GM12874 (cell line): ENCODE data around the gene OGA.

Experiments
- TF ChIP-seq, protein P1 (sequence below): IDR thresholded peaks from 2 replicates; pipeline ENCODE4 v1.5.1; 2011; ENCODE audit warnings: low read depth, mild to moderate bottlenecking, control low read depth, low read length, moderate library complexity; ENCODE audit not compliant: insufficient read depth

The OGA gene

DNA sequence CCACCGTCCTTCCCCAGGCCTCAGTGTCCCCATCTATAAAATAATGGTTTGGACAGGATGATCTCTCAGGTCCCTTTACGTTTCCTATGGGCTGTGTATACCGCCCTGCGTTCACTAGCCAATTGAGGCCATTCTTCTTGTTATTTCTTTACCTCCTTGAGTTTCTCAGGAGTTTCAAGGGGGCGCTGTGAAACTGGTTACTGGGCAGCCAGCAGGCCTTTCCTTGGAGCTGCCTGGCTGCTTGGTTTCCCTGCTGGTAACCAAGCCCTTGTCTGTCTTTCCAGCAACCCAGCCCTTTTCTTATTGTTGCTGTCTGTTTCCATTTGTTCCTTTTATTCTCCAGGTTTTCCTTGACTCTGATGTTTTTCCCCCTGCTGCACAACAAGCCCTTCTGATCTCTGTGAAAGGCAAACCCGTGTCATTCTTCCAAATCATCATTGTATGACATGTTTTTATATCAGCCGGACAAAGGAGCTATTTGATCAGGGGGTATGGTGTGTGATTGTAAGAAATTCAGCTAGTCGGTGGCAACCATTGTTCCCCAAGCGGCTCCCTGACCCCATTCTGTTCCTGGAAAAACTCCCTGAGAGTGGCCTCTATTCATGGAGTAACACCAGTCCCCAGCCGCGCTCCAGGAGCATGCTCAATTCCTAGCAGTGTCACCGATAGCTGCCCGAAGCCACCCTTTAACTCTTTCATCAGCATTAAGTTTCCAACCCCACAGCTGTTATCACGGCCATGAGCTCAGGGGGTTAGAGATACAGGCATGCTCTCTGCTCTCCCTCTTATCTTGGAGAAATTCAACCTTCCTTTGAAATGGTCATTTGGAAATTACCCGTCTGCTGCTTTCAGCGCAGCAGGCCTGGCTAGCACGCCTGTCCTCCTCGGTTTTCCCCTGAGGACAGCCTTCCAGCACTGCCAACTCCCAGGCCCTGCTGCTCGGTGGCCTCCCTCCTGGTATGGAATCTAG lies 68.9 kb downstream of the OGA start:
- TF ChIP-seq, protein P1, sequence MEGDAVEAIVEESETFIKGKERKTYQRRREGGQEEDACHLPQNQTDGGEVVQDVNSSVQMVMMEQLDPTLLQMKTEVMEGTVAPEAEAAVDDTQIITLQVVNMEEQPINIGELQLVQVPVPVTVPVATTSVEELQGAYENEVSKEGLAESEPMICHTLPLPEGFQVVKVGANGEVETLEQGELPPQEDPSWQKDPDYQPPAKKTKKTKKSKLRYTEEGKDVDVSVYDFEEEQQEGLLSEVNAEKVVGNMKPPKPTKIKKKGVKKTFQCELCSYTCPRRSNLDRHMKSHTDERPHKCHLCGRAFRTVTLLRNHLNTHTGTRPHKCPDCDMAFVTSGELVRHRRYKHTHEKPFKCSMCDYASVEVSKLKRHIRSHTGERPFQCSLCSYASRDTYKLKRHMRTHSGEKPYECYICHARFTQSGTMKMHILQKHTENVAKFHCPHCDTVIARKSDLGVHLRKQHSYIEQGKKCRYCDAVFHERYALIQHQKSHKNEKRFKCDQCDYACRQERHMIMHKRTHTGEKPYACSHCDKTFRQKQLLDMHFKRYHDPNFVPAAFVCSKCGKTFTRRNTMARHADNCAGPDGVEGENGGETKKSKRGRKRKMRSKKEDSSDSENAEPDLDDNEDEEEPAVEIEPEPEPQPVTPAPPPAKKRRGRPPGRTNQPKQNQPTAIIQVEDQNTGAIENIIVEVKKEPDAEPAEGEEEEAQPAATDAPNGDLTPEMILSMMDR = no peak

DNA sequence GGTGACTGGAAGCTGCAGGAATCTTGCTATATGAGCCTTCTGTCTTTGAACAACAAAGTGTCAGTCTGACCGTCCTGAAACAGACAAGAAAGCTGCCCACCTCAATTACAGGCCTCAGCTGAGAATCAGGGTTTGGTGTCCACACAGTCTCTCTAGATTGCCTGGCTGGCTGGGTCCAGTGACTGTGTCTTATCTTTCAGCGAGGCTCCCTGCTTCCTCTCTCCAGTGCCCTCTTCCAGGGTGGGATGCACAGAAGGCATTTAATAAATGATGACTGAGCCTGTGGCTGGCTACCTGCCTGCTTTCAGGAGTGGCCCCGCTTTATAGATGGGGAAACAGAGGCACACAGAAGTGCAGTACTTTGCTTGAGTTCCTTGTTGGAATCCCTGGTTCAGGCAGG lies 69.7 kb downstream of the OGA start:
- TF ChIP-seq, protein P1 = no peak

DNA sequence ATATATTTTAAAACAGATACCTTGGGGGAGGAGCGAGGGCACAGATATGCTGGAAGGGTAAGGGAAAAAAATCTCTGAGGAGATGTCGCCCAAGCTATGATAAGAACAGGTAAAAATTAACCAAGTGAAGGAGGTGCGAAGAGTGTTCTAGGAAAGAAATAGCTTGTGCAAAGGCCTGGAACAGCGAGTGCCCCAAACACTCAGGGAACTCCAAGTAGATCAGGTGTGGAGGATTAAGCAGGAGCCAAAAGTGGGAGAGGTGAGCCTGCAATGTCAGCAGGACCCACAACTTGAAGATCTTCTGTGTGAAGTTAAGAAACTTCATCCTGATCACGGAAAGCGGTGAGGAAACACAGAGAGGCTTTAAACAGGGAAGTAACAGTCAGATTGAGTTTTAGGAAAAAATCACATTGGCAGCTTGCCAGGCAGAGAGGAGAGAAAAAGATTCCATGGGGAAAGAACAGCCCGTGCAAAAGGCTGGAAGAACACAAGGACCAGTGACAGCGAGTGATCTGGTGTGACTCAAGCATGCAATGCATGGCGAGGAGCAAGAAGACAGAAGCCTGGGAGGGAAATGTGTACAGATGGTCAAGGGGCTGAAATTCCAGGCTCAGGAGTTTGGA lies 73.1 kb downstream of the OGA start:
- TF ChIP-seq, protein P1 = no peak

DNA sequence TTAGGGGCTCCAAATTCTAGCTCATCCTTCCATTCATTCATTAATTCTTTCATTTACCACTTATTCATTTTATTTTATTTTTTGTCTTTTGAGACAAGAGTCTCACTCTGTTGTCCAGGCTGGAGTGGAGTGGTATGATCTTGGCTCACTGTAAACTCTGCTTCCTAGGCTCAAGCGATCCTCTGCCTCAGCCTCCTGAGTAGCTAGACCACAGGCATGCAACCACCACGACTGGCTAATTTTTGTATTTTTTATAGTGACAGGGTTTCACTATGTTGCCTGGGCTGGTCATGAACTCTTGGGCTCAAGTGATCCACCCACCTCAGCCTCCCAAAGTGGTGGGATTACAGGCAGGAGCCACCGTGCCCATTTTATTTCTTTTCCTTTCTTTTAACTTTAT lies 74.0 kb downstream of the OGA start:
- TF ChIP-seq, protein P1 = no peak

DNA sequence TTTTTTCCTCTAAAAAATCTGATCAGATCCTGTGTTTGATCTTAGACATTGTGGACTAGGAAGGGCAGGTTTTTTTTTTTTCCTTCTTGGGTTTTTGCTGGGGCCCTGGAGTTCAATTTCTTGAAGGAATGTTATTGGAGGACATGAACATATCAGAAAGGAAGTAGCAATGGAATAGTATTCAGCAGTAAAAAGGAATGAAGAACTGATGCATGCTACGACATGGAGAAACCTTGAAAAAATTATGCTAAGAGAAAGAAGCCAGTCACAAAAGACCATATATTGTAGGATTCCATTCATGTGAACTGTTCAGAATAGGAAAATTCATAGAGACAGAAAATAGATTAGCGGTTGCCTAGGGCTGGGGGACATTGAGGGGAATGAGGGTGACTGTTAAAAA lies 76.3 kb downstream of the OGA start:
- TF ChIP-seq, protein P1 = no peak

DNA sequence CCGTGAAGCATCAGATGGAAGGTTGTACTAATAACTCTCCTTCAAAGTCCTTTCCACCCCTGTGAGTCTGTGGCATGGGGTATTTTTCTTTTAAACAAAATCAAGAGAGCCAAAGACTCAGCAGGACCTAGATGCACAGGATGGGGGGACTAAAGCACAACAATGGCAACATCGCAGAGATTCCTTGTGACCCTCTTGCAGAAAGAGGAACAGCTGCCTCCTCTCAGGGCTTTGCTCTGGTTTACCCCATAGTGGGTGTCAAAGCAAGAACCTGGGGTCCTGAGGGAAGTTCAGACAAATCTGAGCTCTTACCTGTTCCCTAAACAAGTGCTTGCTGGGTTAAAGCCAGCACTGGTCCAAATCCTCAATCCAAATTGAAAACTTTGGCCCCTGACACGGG lies 81.6 kb downstream of the OGA start:
- TF ChIP-seq, protein P1 = no peak
